PC-9 (cell line): Measurements from ENCODE around the gene ARSI. TPM values are rescaled to one million over a fixed set of nuclear protein-coding genes. Genes with fewer than 3 reads are reported as not detected.

ENCODE experiments used
- BruUV-seq: library from RNA; stranded (reverse); fragments of 400-500 nt; replicated peaks from 2 replicates; lab custom pipeline; 2021; lab: Mats Ljungman, UMichigan
- CTCF ChIA-PET: fragments of 300-600 bp; sonication (Branson Sonifier 250); formaldehyde crosslinking; loops from one replicate; lab custom pipeline; 2022; ENCODE audit warnings: antibody characterized with exemption; lab: Charles Lee
- POLR2A ChIA-PET: fragments of 300-600 bp; sonication (Branson Sonifier 250); formaldehyde crosslinking; loops from one replicate; lab custom pipeline; 2022; ENCODE audit warnings: antibody characterized with exemption; ENCODE audit not compliant: unreplicated experiment; lab: Charles Lee
- DNase-seq, 2 experiments: peaks; one replicate each; pipeline versions ENCODE4 v3.0.0 to v3.0.0-alpha.2; 2015 to 2022; ENCODE audit warnings: mixed read lengths in 1 of 2
- H2AFZ ChIP-seq: fragments of 200-600 bp; sonication (generic); 2 replicates; pipeline ENCODE4 v1.8.1; 2017; ENCODE audit warnings: antibody characterized with exemption
- H3F3A ChIP-seq: fragments of 200-600 bp; sonication (generic); 2 replicates; pipeline ENCODE4 v1.8.1; 2017; ENCODE audit warnings: antibody characterized with exemption, mild to moderate bottlenecking, low read depth; ENCODE audit not compliant: insufficient read depth
- H3K27ac ChIP-seq: fragments of 200-600 bp; sonication (generic); 2 replicates; pipeline ENCODE4 v1.6.1; 2016; ENCODE audit warnings: mixed run types
- H3K27me3 ChIP-seq: fragments of 200-600 bp; sonication (generic); 2 replicates; pipeline ENCODE4 v1.6.1; 2016; ENCODE audit warnings: low read depth, mixed run types; ENCODE audit not compliant: insufficient read depth
- H3K36me3 ChIP-seq: fragments of 200-600 bp; sonication (generic); 2 replicates; pipeline ENCODE4 v1.6.1; 2016; ENCODE audit warnings: low read depth, mixed run types
- H3K4me1 ChIP-seq: fragments of 200-600 bp; sonication (generic); replicated peaks from 2 replicates; pipeline ENCODE4 v1.6.1; 2016; ENCODE audit warnings: mixed run types; ENCODE audit not compliant: insufficient read depth
- H3K4me2 ChIP-seq: fragments of 200-600 bp; sonication (generic); 2 replicates; pipeline ENCODE4 v1.6.1; 2017; ENCODE audit warnings: mixed run types
- H3K4me3 ChIP-seq: fragments of 200-600 bp; sonication (generic); 2 replicates; pipeline ENCODE4 v1.6.1; 2016; ENCODE audit warnings: mixed run types
- H3K79me2 ChIP-seq: fragments of 200-600 bp; sonication (generic); 2 replicates; pipeline ENCODE4 v1.6.1; 2017; ENCODE audit warnings: low read depth, mixed run types
- H3K9me2 ChIP-seq: fragments of 200-600 bp; sonication (generic); 2 replicates; pipeline ENCODE4 v1.8.1; 2017; ENCODE audit warnings: mild to moderate bottlenecking; ENCODE audit not compliant: insufficient read depth
- H3K9me3 ChIP-seq: fragments of 200-600 bp; sonication (generic); 2 replicates; pipeline ENCODE4 v1.8.1; 2016; ENCODE audit warnings: low read depth; ENCODE audit not compliant: insufficient read depth
- H4K20me1 ChIP-seq: fragments of 200-600 bp; sonication (generic); 2 replicates; pipeline ENCODE4 v1.8.1; 2017; ENCODE audit not compliant: insufficient read depth
- CTCF ChIP-seq: fragments of 200-600 bp; sonication (generic); conservative IDR thresholded peaks from 2 replicates; pipeline ENCODE4 v1.6.1; 2017; ENCODE audit warnings: mixed run types, antibody characterized with exemption, mild to moderate bottlenecking, moderate library complexity
- EZH2 ChIP-seq: fragments of 200-600 bp; sonication (generic); IDR thresholded peaks from 2 replicates; pipeline ENCODE4 v1.8.0; 2017; ENCODE audit warnings: antibody characterized with exemption, low read depth
- intact Hi-C: fragments of 100-400 bp; cut with micrococcal nuclease; formaldehyde crosslinking; loops from one replicate; pipeline ENCODE4 v1.10.0; 2022; ENCODE audit not compliant: unreplicated experiment
- total RNA-seq: library from RNA; stranded (reverse); gene quantifications from 2 replicates; pipeline ENCODE4 v1.2.3, GENCODE V29; 2021

Gene ARSI
- total RNA-seq, 1 experiment from 2014 or later: 2.6 TPM

GRCh38 chr5:150346592-150346991, 43.9 kb upstream of the ARSI start:
- TF ChIP-seq CTCF (no peak), EZH2 (no peak)
- no peaks in the 10 kb centered on the region for H3K9me2 ChIP-seq
- ChIA-PET CTCF (no interaction called here), POLR2A (no interaction called here)
- H3F3A ChIP-seq: no peaks in the 10 kb centered on the region
- H3K9me3 ChIP-seq: no peaks in the 10 kb centered on the region
- no peak overlapping the region for H3K27ac ChIP-seq
- DNase-seq: no peak
- no peak overlapping the region for H3K4me2 ChIP-seq
- no peaks in the 10 kb centered on the region for H4K20me1 ChIP-seq
- no peaks in the 10 kb centered on the region for H3K27me3 ChIP-seq
- intact Hi-C loops: no loop called here
- no peaks in the 10 kb centered on the region for H3K36me3 ChIP-seq
- no TSS peak for BruUV-seq
- no peak overlapping the region for H3K4me3 ChIP-seq
- no peaks in the 10 kb centered on the region for H3K79me2 ChIP-seq
- peaks cover 6% of the 10 kb centered on the region for H3K4me1 ChIP-seq
- no peak overlapping the region for H2AFZ ChIP-seq

- no peaks in the 10 kb centered on the region for H4K20me1 ChIP-seq
- no peak overlapping the region for H2AFZ ChIP-seq
- H3K9me3 ChIP-seq: no peaks in the 10 kb centered on the region
- POLR2A ChIA-PET: no interaction called here
- CTCF ChIA-PET: interaction anchor here (0.6 kb wide), 1 partner anchor 170 kb away, joined by 3 read pairs; no protein-coding TSS in a partner anchor
- no peaks in the 10 kb centered on the region for H3K79me2 ChIP-seq
- TF ChIP-seq CTCF (no peak), EZH2 (no peak)
- DNase-seq: no peak
- H3K4me3 ChIP-seq: no peak overlapping the region
- no peaks in the 10 kb centered on the region for H3F3A ChIP-seq
- no peaks in the 10 kb centered on the region for H3K9me2 ChIP-seq
- peaks cover 1% of the 10 kb centered on the region for H3K4me1 ChIP-seq
- no peak overlapping the region for H3K4me2 ChIP-seq
- H3K27ac ChIP-seq: no peak overlapping the region
- H3K27me3 ChIP-seq: no peaks in the 10 kb centered on the region
- intact Hi-C loops: no loop called here
- H3K36me3 ChIP-seq: no peaks in the 10 kb centered on the region
- BruUV-seq: no TSS peak
These were observed 43.0 kb upstream of the ARSI start for GRCh38 chr5:150345716-150346115.

- H3K9me2 ChIP-seq: no peaks in the 10 kb centered on the region
- H3K36me3 ChIP-seq: no peaks in the 10 kb centered on the region
- no peak overlapping the region for H3K4me2 ChIP-seq
- no peaks in the 10 kb centered on the region for H3K4me1 ChIP-seq
- no peak overlapping the region for H3K4me3 ChIP-seq
- no peaks in the 10 kb centered on the region for H3F3A ChIP-seq
- no peaks in the 10 kb centered on the region for H3K9me3 ChIP-seq
- no peaks in the 10 kb centered on the region for H3K79me2 ChIP-seq
- H2AFZ ChIP-seq: no peak overlapping the region
- BruUV-seq: no TSS peak
- H4K20me1 ChIP-seq: no peaks in the 10 kb centered on the region
- ChIA-PET POLR2A (no interaction called here), CTCF (no interaction called here)
- TF ChIP-seq CTCF (no peak), EZH2 (no peak)
- no peaks in the 10 kb centered on the region for H3K27me3 ChIP-seq
- H3K27ac ChIP-seq: no peak overlapping the region
- intact Hi-C loops: no loop called here
- no peak for DNase-seq
These were observed 41.4 kb upstream of the ARSI start for GRCh38 chr5:150343994-150344631.
